Caco-2 (cell line): ENCODE data around the gene FOLR2. TPM values are rescaled to one million over a fixed set of nuclear protein-coding genes. Genes with fewer than 3 reads are reported as not detected.
A peak's percentile ranks its signal among the peaks of the same experiment; 100 is the strongest.
"Not testable (repeated sequence)": the region's sequence is repeated elsewhere in the genome, so short reads cannot be mapped to it uniquely, and the experiment has no call there.

Experiments used
- Bru-seq: library from RNA; stranded (reverse); fragments of 400-500 nt; gene quantifications from one replicate; lab custom pipeline; 2021; lab: Mats Ljungman, UMichigan
- BruChase-seq, 2 experiments: library from RNA; stranded (reverse); fragments of 400-500 nt; gene quantifications; one replicate each; lab custom pipeline; 2021; lab: Mats Ljungman, UMichigan
- BruUV-seq: library from RNA; stranded (reverse); fragments of 400-500 nt; replicated peaks from 2 replicates; lab custom pipeline; 2021; lab: Mats Ljungman, UMichigan
- CTCF ChIA-PET: fragments of 300-600 bp; sonication (Branson Sonifier 250); formaldehyde crosslinking; loops from one replicate; lab custom pipeline; 2022; ENCODE audit warnings: antibody characterized with exemption; lab: Charles Lee
- POLR2A ChIA-PET: fragments of 300-600 bp; sonication (Branson Sonifier 250); formaldehyde crosslinking; loops from one replicate; lab custom pipeline; 2022; ENCODE audit warnings: antibody characterized with exemption; lab: Charles Lee
- DNase-seq, 2 experiments: peaks; one replicate each; pipeline versions ENCODE4 v3.0.0 to v3.0.0-alpha.2; 2020 to 2022
- H3K27me3 ChIP-seq: replicated peaks from 2 replicates; pipeline ENCODE4 v1.6.0; 2011; ENCODE audit warnings: low read length; ENCODE audit not compliant: control insufficient read depth, insufficient read depth
- H3K36me3 ChIP-seq: 2 replicates; pipeline ENCODE4 v1.5.1; 2011; ENCODE audit warnings: low read length; ENCODE audit not compliant: control insufficient read depth, insufficient read depth
- H3K4me1 ChIP-seq: fragments of 250-450 bp; sonication (Bioruptor Pico); 2 replicates; pipeline ENCODE4 v1.5.1; 2020; ENCODE audit warnings: mild to moderate bottlenecking
- H3K4me3 ChIP-seq: 2 replicates; pipeline ENCODE4 v1.5.1; 2011; ENCODE audit warnings: low read depth, mild to moderate bottlenecking, control low read depth, low read length
- H3K9me3 ChIP-seq: fragments of 250-450 bp; sonication (Bioruptor Pico); 2 replicates; pipeline ENCODE4 v1.5.1; 2020; ENCODE audit warnings: mild to moderate bottlenecking, moderate library complexity
- H3K27ac Mint-ChIP-seq: one replicate; pipeline ENCODE4 v1.8.0; 2022; ENCODE audit warnings: mixed read lengths; ENCODE audit not compliant: unreplicated experiment
- H3K27me3 Mint-ChIP-seq: one replicate; pipeline ENCODE4 v1.8.0; 2022; ENCODE audit warnings: mixed read lengths; ENCODE audit not compliant: insufficient read depth, unreplicated experiment
- H3K36me3 Mint-ChIP-seq: one replicate; pipeline ENCODE4 v1.8.0; 2022; ENCODE audit warnings: mild to moderate bottlenecking, mixed read lengths; ENCODE audit not compliant: insufficient read depth, unreplicated experiment
- H3K4me1 Mint-ChIP-seq: one replicate; pipeline ENCODE4 v1.8.0; 2022; ENCODE audit warnings: low read depth, mixed read lengths; ENCODE audit not compliant: unreplicated experiment
- H3K4me3 Mint-ChIP-seq: one replicate; pipeline ENCODE4 v1.8.0; 2022; ENCODE audit warnings: mild to moderate bottlenecking, moderate library complexity, mixed read lengths; ENCODE audit not compliant: unreplicated experiment
- H3K9me3 Mint-ChIP-seq: one replicate; pipeline ENCODE4 v1.8.0; 2022; ENCODE audit warnings: mixed read lengths; ENCODE audit not compliant: unreplicated experiment
- CTCF ChIP-seq, 2 experiments: fragments of 200-600 bp in 1 of 2; IDR thresholded peaks; 1 replicate in 1 of 2; 2 replicates in 1 of 2; pipeline versions ENCODE4 v1.5.1 to v1.8.0; 2011 to 2022; ENCODE audit warnings: antibody characterized with exemption in 1 of 2, control low read depth in 1 of 2, inconsistent platforms in 1 of 2, low read depth in 1 of 2, low read length in 1 of 2, mild to moderate bottlenecking in 1 of 2, moderate library complexity in 1 of 2; ENCODE audit not compliant: insufficient read depth in 1 of 2, severe bottlenecking in 1 of 2, unreplicated experiment in 1 of 2
- intact Hi-C: fragments of 100-400 bp; cut with micrococcal nuclease; formaldehyde crosslinking; loops from one replicate; pipeline ENCODE4 v1.10.0; 2022; ENCODE audit not compliant: unreplicated experiment
- long read RNA-seq: library from polyadenylated mRNA; stranded (forward); transcript quantifications from one replicate; pipeline ENCODE4 v2.0.0, GENCODE V29; 2022
- total RNA-seq: library from RNA; stranded (reverse); gene quantifications from 2 replicates; pipeline ENCODE4 v1.2.3, GENCODE V29; 2022

The FOLR2 gene
- total RNA-seq (not detected in 2 replicates), Bru-seq, nascent RNA (not detected), BruChase-seq, experiment 1, labeled RNA remaining after a 2-hour chase (not detected), BruChase-seq, experiment 2, labeled RNA remaining after a 6-hour chase (not detected)
- long read RNA-seq, result 0 reads

DNA sequence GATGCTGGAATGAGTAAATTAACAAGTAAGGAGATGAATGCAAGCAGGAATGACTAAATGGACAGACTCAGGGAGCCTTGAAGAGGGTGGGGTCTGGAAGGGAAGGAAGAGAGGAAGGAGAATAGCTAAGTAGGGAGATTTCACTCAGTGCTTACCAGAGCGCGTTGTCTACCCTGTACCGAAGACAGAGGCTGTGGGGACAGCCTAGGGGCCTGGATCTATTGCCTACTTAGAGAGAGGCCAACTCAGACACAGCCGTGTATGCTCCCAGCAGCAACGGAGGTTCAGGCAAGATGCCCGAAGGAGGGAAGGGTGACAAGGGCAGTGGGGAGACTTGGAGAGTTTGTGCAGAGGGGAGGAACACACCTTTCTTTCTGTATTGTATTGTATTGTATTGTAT is at the start of gene FOLR2:
TSS of gene FOLR2 (plus strand) at position 157 of the 400 bp plus-strand sequence. CDS start 1,791 bp downstream, outside the sequence.
- no peak for TF ChIP-seq CTCF (IDR thresholded peaks at IDR 0.05; ENCODE audit: insufficient read depth in 1 of 2, low read depth in 1 of 2, low read length in 1 of 2, severe bottlenecking in 1 of 2, unreplicated experiment in 1 of 2)
- no peak within 1 kb of the TSS for H3K4me3 ChIP-seq
- no peaks in the 10 kb centered on the region; the same call in 1 of the 2 replicates for H3K9me3 ChIP-seq
- no peak within 1 kb of the TSS for H3K27ac Mint-ChIP-seq
- POLR2A ChIA-PET, result no interaction called here
- H3K27me3 ChIP-seq, result no peaks in the 10 kb centered on the region
- no peaks in the 10 kb centered on the region for H3K36me3 Mint-ChIP-seq
- no TSS peak for BruUV-seq
- intact Hi-C loops, result no loop called here
- DNase-seq, result peak in 1 of 2 experiments; percentile 18
- H3K4me3 Mint-ChIP-seq, result no peak within 1 kb of the TSS
- H3K4me1 ChIP-seq, result no peaks in the 10 kb centered on the region
- no peaks in the 10 kb centered on the region for H3K4me1 Mint-ChIP-seq
- no peaks in the 10 kb centered on the region for H3K36me3 ChIP-seq
- CTCF ChIA-PET, result interaction anchor here (0.6 kb wide), 1 partner anchor 129 kb away, joined by 4 read pairs; no protein-coding TSS in a partner anchor
- H3K27me3 Mint-ChIP-seq, result peaks cover 12% of the 10 kb centered on the region
- no peaks in the 10 kb centered on the region for H3K9me3 Mint-ChIP-seq

DNA sequence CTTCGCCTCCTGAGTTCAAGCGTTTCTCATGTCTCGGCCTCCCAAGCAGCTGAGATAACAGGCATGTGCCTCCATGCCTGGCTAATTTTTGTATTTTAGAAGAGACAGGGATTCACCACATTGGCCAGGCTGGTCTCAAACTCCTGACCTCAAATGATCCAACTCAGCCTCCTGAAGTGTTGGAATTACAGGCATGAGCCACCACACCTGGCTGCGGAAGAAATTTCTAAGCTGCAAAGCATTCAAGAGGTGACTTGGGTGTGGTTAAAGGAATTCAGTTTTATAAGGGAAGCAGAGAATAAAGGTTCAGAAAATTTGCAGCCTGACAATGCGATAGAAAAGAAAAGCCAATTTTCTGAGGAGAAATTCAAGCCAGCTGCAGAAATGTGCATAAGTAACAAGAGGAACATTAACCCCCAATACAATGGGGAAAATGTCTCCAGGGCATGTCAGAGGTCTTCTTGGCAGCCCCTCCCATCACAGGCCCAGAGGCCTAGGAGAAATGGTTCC is 47.5 kb upstream of the FOLR2 start:
- H3K27me3 ChIP-seq, H3K36me3 ChIP-seq, DNase-seq, H3K4me3 Mint-ChIP-seq, intact Hi-C loops, BruUV-seq, H3K27me3 Mint-ChIP-seq, H3K4me3 ChIP-seq, H3K9me3 Mint-ChIP-seq, H3K36me3 Mint-ChIP-seq, POLR2A ChIA-PET: not testable (repeated sequence)
- peak overlapping the region; percentile 43 for H3K27ac Mint-ChIP-seq
- CTCF ChIA-PET, result interaction anchor here (1.3 kb wide), 1 partner anchor 144 kb away, joined by 4 read pairs; no protein-coding TSS in a partner anchor
- Histone ChIP-seq H3K4me1 (peaks cover 61% of the 10 kb centered on the region), H3K9me3 (peaks cover 15% of the 10 kb centered on the region)
- peaks cover 36% of the 10 kb centered on the region for H3K4me1 Mint-ChIP-seq

GRCh38 chr11:72169754-72170153 is 46.8 kb upstream of the FOLR2 start:
- Mint-ChIP-seq H3K27ac (peak overlapping the region; percentile 43), H3K4me1 (peaks cover 38% of the 10 kb centered on the region)
- H3K9me3 Mint-ChIP-seq, DNase-seq, intact Hi-C loops, BruUV-seq, H3K36me3 ChIP-seq, H3K27me3 ChIP-seq, H3K36me3 Mint-ChIP-seq, H3K27me3 Mint-ChIP-seq, H3K4me3 Mint-ChIP-seq, POLR2A ChIA-PET, H3K4me3 ChIP-seq: not testable (repeated sequence)
- H3K4me1 ChIP-seq, result peaks cover 64% of the 10 kb centered on the region
- CTCF ChIA-PET, result interaction anchor here (0.6 to 1.3 kb wide), 2 partner anchors 26 to 144 kb away, joined by 3 to 4 read pairs; no protein-coding TSS in a partner anchor
- peaks cover 15% of the 10 kb centered on the region for H3K9me3 ChIP-seq

DNA sequence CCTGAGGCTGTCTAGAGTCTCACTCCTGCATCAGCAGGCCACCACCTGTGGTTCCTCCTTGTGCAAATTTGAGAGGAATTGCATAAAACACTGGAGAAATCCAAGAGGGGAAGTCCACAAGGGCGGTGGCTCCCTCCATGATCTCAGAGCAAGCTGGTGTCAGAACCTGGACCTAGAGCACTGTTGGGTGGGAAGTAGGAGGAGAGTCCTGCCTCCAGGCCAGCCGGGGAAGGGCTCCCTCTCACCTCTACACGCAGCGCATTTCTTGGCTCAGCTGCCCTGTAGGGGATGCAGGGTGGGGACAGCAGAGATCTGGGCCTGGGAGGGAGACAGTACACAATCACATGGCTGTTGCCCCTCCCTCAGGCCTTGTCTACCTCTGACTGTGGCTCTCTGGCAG is 44.6 kb upstream of the FOLR2 start:
- POLR2A ChIA-PET, CTCF ChIA-PET, H3K4me3 Mint-ChIP-seq, H3K27me3 Mint-ChIP-seq, BruUV-seq, H3K9me3 ChIP-seq, DNase-seq, H3K9me3 Mint-ChIP-seq, H3K36me3 ChIP-seq, H3K36me3 Mint-ChIP-seq, intact Hi-C loops, H3K4me3 ChIP-seq, H3K27me3 ChIP-seq: not testable (repeated sequence)
- peaks cover 40% of the 10 kb centered on the region for H3K4me1 Mint-ChIP-seq
- peaks cover 60% of the 10 kb centered on the region for H3K4me1 ChIP-seq
- H3K27ac Mint-ChIP-seq, result peak overlapping the region; percentile 3
